Endothelial cell of umbilical vein (primary cell): ENCODE data around the gene SPTA1. TPM values are rescaled to one million over a fixed set of nuclear protein-coding genes. Genes with fewer than 3 reads are reported as not detected.

Experiments
- polyA plus RNA-seq, 4 experiments: library from polyadenylated mRNA; depleted of rRNA in 3 of 4; stranded (reverse) in 3 of 4; unstranded in 1 of 4; fragments of >200 nt; gene quantifications; 2 replicates each; pipeline versions ENCODE4 v1.2.1 to v1.2.3, GENCODE V29; 2011 to 2012; ENCODE audit warnings: missing spikeins in 1 of 4
- total RNA-seq: library from RNA; stranded (reverse); gene quantifications from 2 replicates; pipeline ENCODE4 v1.2.3, GENCODE V29; 2021

SPTA1 gene
- total and polyA plus RNA-seq, 2 donors (not counting 3 experiments of a cell fraction or from before 2014, with no cell fraction given), result 0.01 to 0.84 TPM

Other genes starting within 250 kb of the SPTA1 start
- gene OR10K1, start 224.9 kb downstream of the SPTA1 start, total RNA-seq, result not detected in 2 replicates
- not detected in 2 replicates for gene OR10K1, start 224.9 kb downstream of the SPTA1 start, polyA plus RNA-seq
- not detected in 2 replicates for gene OR10R2, start 214.5 kb downstream of the SPTA1 start, total RNA-seq
- gene OR10R2, start 214.5 kb downstream of the SPTA1 start, polyA plus RNA-seq, result not detected in 2 replicates
- gene OR6Y1, start 132.3 kb downstream of the SPTA1 start, total RNA-seq, result not detected in 2 replicates
- not detected in 2 replicates for gene OR6Y1, start 132.3 kb downstream of the SPTA1 start, polyA plus RNA-seq
- not detected in 2 replicates for gene OR6P1, start 116.1 kb downstream of the SPTA1 start, total RNA-seq
- not detected in 2 replicates for gene OR6P1, start 116.1 kb downstream of the SPTA1 start, polyA plus RNA-seq
- not detected in 2 replicates for gene OR10X1, start 106.8 kb downstream of the SPTA1 start, total RNA-seq
- gene OR10X1, start 106.8 kb downstream of the SPTA1 start, polyA plus RNA-seq, result not detected in 2 replicates
- not detected in 2 replicates for gene OR10Z1, start 81.4 kb downstream of the SPTA1 start, total RNA-seq
- gene OR10Z1, start 81.4 kb downstream of the SPTA1 start, polyA plus RNA-seq, result not detected in 2 replicates
- gene OR6K2, start 13.9 kb upstream of the SPTA1 start, total RNA-seq, result not detected in 2 replicates
- gene OR6K2, start 13.9 kb upstream of the SPTA1 start, polyA plus RNA-seq, result not detected in 2 replicates
- not detected in 2 replicates for gene OR6K3, start 34.0 kb upstream of the SPTA1 start, total RNA-seq
- gene OR6K3, start 34.0 kb upstream of the SPTA1 start, polyA plus RNA-seq, result not detected in 2 replicates
- gene OR6K6, start 68.0 kb upstream of the SPTA1 start, total RNA-seq, result not detected in 2 replicates
- gene OR6K6, start 68.0 kb upstream of the SPTA1 start, polyA plus RNA-seq, result not detected in 2 replicates
- gene OR6N1, start 85.5 kb upstream of the SPTA1 start, total RNA-seq, result not detected in 2 replicates
- not detected in 2 replicates for gene OR6N1, start 85.5 kb upstream of the SPTA1 start, polyA plus RNA-seq
- gene OR6N2, start 94.5 kb upstream of the SPTA1 start, total RNA-seq, result not detected in 2 replicates
- gene OR6N2, start 94.5 kb upstream of the SPTA1 start, polyA plus RNA-seq, result not detected in 2 replicates
- not detected in 2 replicates for gene MNDA, start 144.6 kb upstream of the SPTA1 start, total RNA-seq
- gene MNDA, start 144.6 kb upstream of the SPTA1 start, polyA plus RNA-seq, result not detected in 2 replicates
- gene PYHIN1, start 244.8 kb upstream of the SPTA1 start, total RNA-seq, result not detected in 2 replicates
- gene PYHIN1, start 244.8 kb upstream of the SPTA1 start, polyA plus RNA-seq, result not detected in 2 replicates